Glutamatergic neuron (in vitro differentiated cells): Measurements from ENCODE around the gene DOCK3. TPM values are rescaled to one million over a fixed set of nuclear protein-coding genes. Genes with fewer than 3 reads are reported as not detected.
"Not testable (repeated sequence)": the region's sequence is repeated elsewhere in the genome, so short reads cannot be mapped to it uniquely, and the experiment has no call there.

Experiments used
- DNase-seq: peaks from one replicate; pipeline ENCODE4 v3.0.0; 2022
- H3K27ac Mint-ChIP-seq: one replicate; pipeline ENCODE4 v1.8.0; 2020; ENCODE audit warnings: mild to moderate bottlenecking, mixed read lengths, inconsistent platforms; ENCODE audit not compliant: unreplicated experiment
- H3K27me3 Mint-ChIP-seq: one replicate; pipeline ENCODE4 v1.8.0; 2020; ENCODE audit warnings: mild to moderate bottlenecking, moderate library complexity, mixed read lengths, inconsistent platforms; ENCODE audit not compliant: unreplicated experiment
- H3K36me3 Mint-ChIP-seq: one replicate; pipeline ENCODE4 v1.8.0; 2020; ENCODE audit warnings: mild to moderate bottlenecking, mixed read lengths, inconsistent platforms; ENCODE audit not compliant: unreplicated experiment
- H3K4me1 Mint-ChIP-seq: one replicate; pipeline ENCODE4 v1.8.0; 2020; ENCODE audit warnings: mild to moderate bottlenecking, low read depth, mixed read lengths, inconsistent platforms; ENCODE audit not compliant: unreplicated experiment
- H3K4me3 Mint-ChIP-seq: one replicate; pipeline ENCODE4 v1.8.0; 2020; ENCODE audit warnings: mild to moderate bottlenecking, mixed read lengths, inconsistent platforms; ENCODE audit not compliant: unreplicated experiment
- H3K9me3 Mint-ChIP-seq: one replicate; pipeline ENCODE4 v1.8.0; 2020; ENCODE audit warnings: mild to moderate bottlenecking, moderate library complexity, mixed read lengths, inconsistent platforms; ENCODE audit not compliant: unreplicated experiment
- CTCF ChIP-seq: fragments of 200-600 bp; sonication (generic); IDR thresholded peaks from one replicate; pipeline ENCODE4 v1.5.0; 2021; ENCODE audit not compliant: partially characterized antibody, unreplicated experiment
- total RNA-seq: library from RNA; stranded (reverse); fragmentation: NEBNext Ultra II Directional; extraction: Animal tissue kit (Norgen Biotek cat#: 25700); gene quantifications from one replicate; pipeline ENCODE4 v1.2.1, GENCODE V29; 2021; ENCODE audit not compliant: unreplicated experiment

DOCK3 gene
- total RNA-seq, 1 donor from 2014 or later, result 13.4 TPM

- Mint-ChIP-seq H3K27ac (no peak overlapping the region), H3K4me3 (no peak overlapping the region), H3K36me3 (peaks cover 11% of the 10 kb centered on the region), H3K9me3 (peaks cover 7% of the 10 kb centered on the region), H3K4me1 (no peaks in the 10 kb centered on the region), H3K27me3 (no peaks in the 10 kb centered on the region)
- no peak for TF ChIP-seq CTCF
- no peak for DNase-seq
Observed at GRCh38 chr3:50930371-50931208, 255.9 kb downstream of the DOCK3 start.

GRCh38 chr3:50932918-50933317 lies 258.2 kb downstream of the DOCK3 start:
- not testable (repeated sequence) for H3K27ac Mint-ChIP-seq, H3K4me1 Mint-ChIP-seq, H3K4me3 Mint-ChIP-seq, DNase-seq, H3K27me3 Mint-ChIP-seq, H3K9me3 Mint-ChIP-seq
- H3K36me3 Mint-ChIP-seq, result peaks cover 15% of the 10 kb centered on the region

- no peak for TF ChIP-seq CTCF
- no peak overlapping the region for H3K4me3 Mint-ChIP-seq
Observed at GRCh38 chr3:50936389-50936788, 261.7 kb downstream of the DOCK3 start.

GRCh38 chr3:50947419-50947818 lies 272.7 kb downstream of the DOCK3 start:
- no peak overlapping the region for H3K4me3 Mint-ChIP-seq
- H3K9me3 Mint-ChIP-seq, result no peaks in the 10 kb centered on the region
- no peaks in the 10 kb centered on the region for H3K36me3 Mint-ChIP-seq
- H3K27me3 Mint-ChIP-seq, result no peaks in the 10 kb centered on the region
- no peak overlapping the region for H3K27ac Mint-ChIP-seq
- H3K4me1 Mint-ChIP-seq, result no peaks in the 10 kb centered on the region
- DNase-seq, result no peak
- TF ChIP-seq CTCF, result no peak

More at GRCh38 chr3:50936389-50936788, 261.7 kb downstream of the DOCK3 start:
- Mint-ChIP-seq H3K27ac (no peak overlapping the region), H3K9me3 (peaks cover 7% of the 10 kb centered on the region), H3K36me3 (peaks cover 15% of the 10 kb centered on the region), H3K4me1 (no peaks in the 10 kb centered on the region), H3K27me3 (peaks cover 1% of the 10 kb centered on the region)
- no peak for DNase-seq

- Mint-ChIP-seq H3K27me3 (no peaks in the 10 kb centered on the region), H3K4me1 (no peaks in the 10 kb centered on the region), H3K27ac (no peak overlapping the region), H3K9me3 (no peaks in the 10 kb centered on the region), H3K4me3 (no peak overlapping the region), H3K36me3 (no peaks in the 10 kb centered on the region)
- TF ChIP-seq CTCF, result no peak
- no peak for DNase-seq
Observed at GRCh38 chr3:50950591-50950990, 275.9 kb downstream of the DOCK3 start.
